OCI-LY1 (cell line): ENCODE measurements around the gene LRP2.

ENCODE experiments used
- H2AFZ ChIP-seq: fragments of 200-600 bp; sonication (generic), shearing (Covaris generic); 2 replicates; pipeline ENCODE4 v1.6.0; 2014; ENCODE audit warnings: antibody characterized with exemption, mild to moderate bottlenecking, low read length
- H3F3A ChIP-seq: fragments of 200-600 bp; sonication (generic), shearing (Covaris generic); 2 replicates; pipeline ENCODE4 v1.6.0; 2014; ENCODE audit warnings: mild to moderate bottlenecking, antibody characterized with exemption, low read length, moderate library complexity; ENCODE audit not compliant: insufficient read depth
- H3K27ac ChIP-seq: fragments of 200-600 bp; sonication (generic); 2 replicates; pipeline ENCODE4 v1.5.1; 2014; ENCODE audit warnings: low read length, mixed run types, mild to moderate bottlenecking, low read depth; ENCODE audit not compliant: poor library complexity, severe bottlenecking
- H3K27me3 ChIP-seq: fragments of 200-600 bp; sonication (generic); 2 replicates; pipeline ENCODE4 v1.6.0; 2014; ENCODE audit warnings: antibody characterized with exemption, mild to moderate bottlenecking, low read length, moderate library complexity; ENCODE audit not compliant: insufficient read depth
- H3K36me3 ChIP-seq: fragments of 200-600 bp; sonication (generic); 2 replicates; pipeline ENCODE4 v1.6.1; 2014; ENCODE audit warnings: mild to moderate bottlenecking, antibody characterized with exemption, low read length, moderate library complexity, mixed read lengths; ENCODE audit not compliant: insufficient read depth
- H3K4me1 ChIP-seq: fragments of 200-600 bp; sonication (generic); 2 replicates; pipeline ENCODE4 v1.5.1; 2014; ENCODE audit warnings: mild to moderate bottlenecking, low read length, moderate library complexity; ENCODE audit not compliant: insufficient read depth, severe bottlenecking
- H3K4me2 ChIP-seq: fragments of 200-600 bp; sonication (generic), shearing (Covaris generic); 2 replicates; pipeline ENCODE4 v1.6.1; 2014; ENCODE audit warnings: low read length
- H3K4me3 ChIP-seq: fragments of 200-600 bp; sonication (generic); 2 replicates; pipeline ENCODE4 v1.5.1; 2014; ENCODE audit warnings: low read length, low read depth, mild to moderate bottlenecking, mixed read lengths; ENCODE audit not compliant: poor library complexity, severe bottlenecking
- H3K79me2 ChIP-seq: fragments of 200-600 bp; shearing (Covaris generic); 2 replicates; pipeline ENCODE4 v1.6.1; 2016; ENCODE audit warnings: mixed run types, low read length, mixed read lengths; ENCODE audit not compliant: insufficient read depth
- H3K9ac ChIP-seq: fragments of 200-600 bp; sonication (generic), shearing (Covaris generic); 2 replicates; pipeline ENCODE4 v1.6.1; 2014; ENCODE audit warnings: mild to moderate bottlenecking, low read length, mixed read lengths
- H3K9me2 ChIP-seq: fragments of 200-600 bp; sonication (generic), shearing (Covaris generic); 2 replicates; pipeline ENCODE4 v1.6.1; 2014; ENCODE audit warnings: low read depth, mild to moderate bottlenecking, low read length, mixed read lengths
- H3K9me3 ChIP-seq: fragments of 200-600 bp; shearing (Covaris generic); 2 replicates; pipeline ENCODE4 v1.6.1; 2014; ENCODE audit warnings: low read length, mixed read lengths
- H4K20me1 ChIP-seq: fragments of 200-600 bp; sonication (generic), shearing (Covaris generic); 2 replicates; pipeline ENCODE4 v1.6.0; 2016; ENCODE audit warnings: mild to moderate bottlenecking, low read length; ENCODE audit not compliant: insufficient read depth
- CTCF ChIP-seq: fragments of 200-600 bp; sonication (generic), shearing (Covaris generic); IDR thresholded peaks from 2 replicates; pipeline ENCODE4 v1.5.1; 2017; ENCODE audit warnings: mild to moderate bottlenecking, antibody characterized with exemption, low read length, moderate library complexity, mixed read lengths
- EZH2 ChIP-seq: fragments of 200-600 bp; sonication (generic), shearing (Covaris generic); IDR thresholded peaks from 2 replicates; pipeline ENCODE4 v1.8.0; 2017; ENCODE audit warnings: borderline replicate concordance, mixed run types, mild to moderate bottlenecking, antibody characterized with exemption, low read length, moderate library complexity, mixed read lengths

Gene LRP2

GRCh38 chr2:169395821-169396374 lies 33.6 kb upstream of the LRP2 start:
- Histone ChIP-seq H3K27ac (no peak overlapping the region), H2AFZ (no peak overlapping the region)

GRCh38 chr2:169393068-169393590 lies 30.8 kb upstream of the LRP2 start:
- Histone ChIP-seq H2AFZ (no peak overlapping the region), H3K4me1 (no peaks in the 10 kb centered on the region), H3K27me3 (no peaks in the 10 kb centered on the region), H3K4me2 (no peak overlapping the region), H3K9ac (no peak overlapping the region), H3F3A (no peaks in the 10 kb centered on the region), H3K36me3 (no peaks in the 10 kb centered on the region), H3K9me2 (no peaks in the 10 kb centered on the region), H4K20me1 (no peaks in the 10 kb centered on the region), H3K9me3 (no peaks in the 10 kb centered on the region), H3K4me3 (no peak overlapping the region), H3K79me2 (no peaks in the 10 kb centered on the region), H3K27ac (no peak overlapping the region)
- TF ChIP-seq CTCF: no peak
- no peak for TF ChIP-seq EZH2

More at GRCh38 chr2:169395821-169396374, 33.6 kb upstream of the LRP2 start:
- H3K79me2 ChIP-seq: no peaks in the 10 kb centered on the region
- no peaks in the 10 kb centered on the region for H3F3A ChIP-seq
- H3K9me3 ChIP-seq: no peaks in the 10 kb centered on the region
- no peak overlapping the region for H3K4me2 ChIP-seq
- no peak overlapping the region for H3K4me3 ChIP-seq
- no peak for TF ChIP-seq EZH2
- TF ChIP-seq CTCF: no peak
- H4K20me1 ChIP-seq: no peaks in the 10 kb centered on the region
- no peaks in the 10 kb centered on the region for H3K9me2 ChIP-seq
- no peaks in the 10 kb centered on the region for H3K27me3 ChIP-seq
- H3K9ac ChIP-seq: no peak overlapping the region
- H3K4me1 ChIP-seq: no peaks in the 10 kb centered on the region
- H3K36me3 ChIP-seq: no peaks in the 10 kb centered on the region

GRCh38 chr2:169391236-169391635 lies 28.9 kb upstream of the LRP2 start:
- no peak overlapping the region for H2AFZ ChIP-seq
- no peaks in the 10 kb centered on the region for H3K27me3 ChIP-seq
- H3K4me1 ChIP-seq: no peaks in the 10 kb centered on the region
- no peaks in the 10 kb centered on the region for H3K9me2 ChIP-seq
- no peaks in the 10 kb centered on the region for H3K36me3 ChIP-seq
- H3K27ac ChIP-seq: no peak overlapping the region
- no peak for TF ChIP-seq CTCF
- TF ChIP-seq EZH2: no peak
- no peak overlapping the region for H3K4me2 ChIP-seq
- no peaks in the 10 kb centered on the region for H4K20me1 ChIP-seq
- no peak overlapping the region for H3K4me3 ChIP-seq
- no peaks in the 10 kb centered on the region for H3F3A ChIP-seq
- no peaks in the 10 kb centered on the region for H3K9me3 ChIP-seq
- no peaks in the 10 kb centered on the region for H3K79me2 ChIP-seq
- no peak overlapping the region for H3K9ac ChIP-seq
